Measurements from ENCODE around the gene ISOC1. TPM values are rescaled to one million over a fixed set of nuclear protein-coding genes. Genes with fewer than 3 reads are reported as not detected.

The ISOC1 gene
- total and polyA plus RNA-seq, 12 donors = 30.4 to 102 (median 78.9) TPM

DNA sequence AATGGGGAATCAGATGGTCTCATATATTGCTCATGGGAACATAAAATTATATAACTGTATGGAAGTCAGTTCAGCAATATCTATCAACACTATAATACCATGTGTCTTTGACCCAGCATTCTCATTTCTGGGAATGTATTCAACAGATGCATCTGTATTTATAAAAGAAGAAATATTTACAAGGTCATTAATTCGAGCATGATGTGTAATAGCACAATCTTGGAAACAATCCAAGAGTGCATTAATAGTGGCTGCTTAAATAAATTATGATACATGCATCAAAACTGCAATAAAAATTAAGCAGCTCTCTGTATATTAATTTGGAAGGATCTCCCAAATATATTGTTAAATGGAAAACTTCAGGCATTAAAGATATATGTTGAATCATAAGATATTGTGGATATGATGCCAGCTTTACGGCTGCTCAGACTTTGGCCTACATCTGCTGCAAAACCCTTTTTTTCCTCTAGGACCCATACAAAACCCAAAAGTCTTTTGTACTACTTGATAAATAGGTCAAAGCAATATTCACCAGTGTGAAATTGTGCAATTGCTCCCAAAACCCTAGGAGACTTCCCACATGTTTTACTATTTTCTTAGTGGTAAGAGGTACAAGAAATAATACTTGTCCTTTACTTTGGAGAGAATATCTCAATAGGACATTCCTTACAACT lies 45.3 kb upstream of the ISOC1 start:
- Histone ChIP-seq H3K4me3 (no peak overlapping the region), H3K4me1 (peaks cover 0 to 10% (median 0%) of the 10 kb centered on the region in 9 donors), H3K9me3 (peaks cover 0 to 17% (median 8%) of the 10 kb centered on the region in 11 donors), H3K27ac (no peak overlapping the region), H3K36me3 (no peaks in the 10 kb centered on the region), H3K27me3 (no peaks in the 10 kb centered on the region)
- DNase-seq (no peak), ATAC-seq (no peak)
- no peak for TF ChIP-seq CTCF (IDR thresholded peaks at IDR 0.05)
- intact Hi-C loops (cut with DNase I) = no loop called here
- 53 to 61% methylated on average over 2 of the region's 2 CpGs for WGBS, 2 donors

- no peak for TF ChIP-seq CTCF (IDR thresholded peaks at IDR 0.05)
- H3K27ac ChIP-seq = no peak overlapping the region
- H3K4me3 ChIP-seq = no peak overlapping the region
- intact Hi-C loops (cut with DNase I) = loop anchor here in 3 of 10 donors (10.0 kb wide), 1 partner anchor 146 kb away; no protein-coding TSS in a partner anchor
- H3K27me3 ChIP-seq = no peaks in the 10 kb centered on the region
- no peaks in the 10 kb centered on the region for H3K36me3 ChIP-seq
- WGBS, 2 donors = 60 to 67% methylated on average over 4 of the region's 4 CpGs
- peaks cover 0 to 10% (median 0%) of the 10 kb centered on the region in 9 donors for H3K4me1 ChIP-seq
- H3K9me3 ChIP-seq = no peaks in the 10 kb centered on the region
- DNase-seq (no peak), ATAC-seq (no peak)
Measured at GRCh38 chr5:129051283-129051682, 43.3 kb upstream of the ISOC1 start.

DNA sequence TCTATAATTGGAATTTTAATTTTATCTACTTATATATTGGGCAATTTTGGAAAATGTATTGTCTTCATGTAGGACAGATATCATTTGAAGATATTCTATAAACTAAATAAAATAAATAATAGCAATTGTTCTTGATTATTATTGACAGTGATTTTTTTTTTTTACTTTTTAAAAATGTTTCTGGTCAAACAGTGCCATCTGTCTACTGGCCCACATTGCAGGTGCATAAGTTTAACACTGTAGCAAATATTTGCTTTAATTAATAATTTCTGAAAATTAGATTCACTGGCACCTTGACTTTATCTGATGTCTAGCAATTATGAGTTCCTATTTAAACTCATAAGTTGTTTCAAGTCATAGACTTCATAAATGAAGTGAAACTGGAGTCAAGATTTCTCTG lies 41.1 kb upstream of the ISOC1 start:
- Histone ChIP-seq H3K4me1 (peaks cover 0 to 9% (median 0%) of the 10 kb centered on the region in 9 donors), H3K27ac (no peak overlapping the region), H3K9me3 (peaks cover 0 to 10% (median 7%) of the 10 kb centered on the region in 11 donors), H3K4me3 (no peak overlapping the region), H3K36me3 (no peaks in the 10 kb centered on the region), H3K27me3 (no peaks in the 10 kb centered on the region)
- peak in 4 of 9 donors; percentile 15 to 39 (median 18) for TF ChIP-seq CTCF (IDR thresholded peaks at IDR 0.05)
- ATAC-seq (no peak), DNase-seq (no peak)
- intact Hi-C loops (cut with DNase I) = loop anchor here in 3 of 10 donors (10.0 kb wide), 1 partner anchor 149 kb away; no protein-coding TSS in a partner anchor

DNA sequence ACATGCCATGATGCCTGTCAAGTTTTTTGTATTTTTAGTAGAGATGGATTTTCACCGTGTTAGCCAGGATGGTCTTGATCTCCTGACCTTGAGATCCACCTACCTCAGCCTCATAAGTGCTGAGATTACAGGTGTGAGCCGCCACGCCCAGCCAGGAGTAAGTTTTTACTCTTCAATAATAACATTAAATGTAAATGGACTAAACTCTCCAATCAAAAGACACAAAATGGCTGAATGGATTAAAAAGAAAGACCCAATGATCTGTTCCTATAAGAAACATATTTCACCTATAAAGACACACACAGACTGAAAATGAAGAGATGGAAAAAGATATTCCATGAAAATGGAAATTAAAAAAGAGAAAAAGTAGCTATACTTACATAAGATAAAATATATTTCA lies 37.2 kb upstream of the ISOC1 start:
- TF ChIP-seq CTCF (IDR thresholded peaks at IDR 0.05) = no peak
- Histone ChIP-seq H3K36me3 (no peaks in the 10 kb centered on the region), H3K4me1 (no peaks in the 10 kb centered on the region), H3K4me3 (no peak overlapping the region), H3K27me3 (no peaks in the 10 kb centered on the region), H3K27ac (no peak overlapping the region), H3K9me3 (peaks cover 0 to 10% (median 7%) of the 10 kb centered on the region in 11 donors)
- ATAC-seq (no peak), DNase-seq (no peak)
- intact Hi-C loops (cut with DNase I) = loop anchor here in 3 of 10 donors (10.0 kb wide), 1 partner anchor 153 kb away; no protein-coding TSS in a partner anchor
- 89 to 90% methylated on average over 3 of the region's 3 CpGs for WGBS, 2 donors
